MG63 (cell line): Measurements from ENCODE around the gene GFRA4. TPM values are rescaled to one million over a fixed set of nuclear protein-coding genes. Genes with fewer than 3 reads are reported as not detected.

Source experiments
- DNase-seq: peaks from one replicate; pipeline ENCODE4 v3.0.0-alpha.2; 2020
- H3K27me3 ChIP-seq: fragments of 250-450 bp; sonication (Bioruptor Pico); 2 replicates; pipeline ENCODE4 v1.5.1; 2020; ENCODE audit warnings: mild to moderate bottlenecking, moderate library complexity
- H3K36me3 ChIP-seq: fragments of 250-450 bp; sonication (Bioruptor Pico); 2 replicates; pipeline ENCODE4 v1.5.1; 2020; ENCODE audit warnings: mild to moderate bottlenecking, moderate library complexity
- H3K4me3 ChIP-seq: fragments of 250-450 bp; sonication (Bioruptor Pico); 2 replicates; pipeline ENCODE4 v1.5.1; 2020; ENCODE audit warnings: mild to moderate bottlenecking, moderate library complexity
- H3K9me3 ChIP-seq: fragments of 250-450 bp; sonication (Bioruptor Pico); 2 replicates; pipeline ENCODE4 v1.5.1; 2020; ENCODE audit warnings: mild to moderate bottlenecking, moderate library complexity
- total RNA-seq: library from RNA; depleted of rRNA; stranded (reverse); fragments of >200 nt; shearing (Covaris generic); gene quantifications from 2 replicates; pipeline ENCODE4 v1.2.3, GENCODE V29; 2014; ENCODE audit warnings: low replicate concordance

GFRA4 gene
- total RNA-seq, 1 experiment from 2014 or later: not detected

DNA sequence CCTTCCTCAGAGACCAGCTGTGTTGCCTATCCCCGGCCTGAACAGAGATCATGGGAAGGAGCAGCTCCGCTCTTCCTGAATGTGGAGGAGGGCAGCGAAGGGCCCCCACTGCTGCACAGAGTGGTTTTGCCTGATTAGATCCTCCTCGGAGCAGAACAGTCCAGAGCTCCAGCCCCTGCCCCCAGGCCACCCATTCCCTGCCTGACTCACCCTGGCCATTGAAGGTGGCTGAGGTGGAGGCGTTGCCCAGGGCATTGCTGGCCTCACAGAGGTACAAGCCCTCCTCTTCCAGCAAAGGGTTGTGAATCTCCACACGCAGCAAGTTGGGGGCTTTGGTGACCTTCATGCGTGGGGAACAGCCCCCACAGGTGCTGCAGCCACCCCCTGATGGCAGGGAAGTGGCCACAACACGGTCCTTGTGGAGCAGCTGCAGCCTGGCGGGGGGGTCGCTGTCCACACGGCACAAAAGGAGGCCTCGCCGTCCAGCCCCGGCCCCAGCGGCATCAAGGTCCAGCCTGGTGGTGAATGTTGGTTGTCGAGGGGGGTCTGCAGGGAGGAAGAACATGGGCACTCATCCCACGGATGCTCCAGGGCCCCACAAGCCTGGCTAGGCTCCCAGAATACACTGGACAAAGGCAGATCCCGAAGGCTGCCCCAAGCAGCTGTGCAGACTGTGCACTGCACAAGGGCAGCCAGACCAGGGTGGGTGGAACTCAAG lies 34.5 kb upstream of the GFRA4 start:
- no peaks in the 10 kb centered on the region for H3K36me3 ChIP-seq
- no peaks in the 10 kb centered on the region for H3K27me3 ChIP-seq
- H3K9me3 ChIP-seq: no peaks in the 10 kb centered on the region
- DNase-seq: no peak
- no peak overlapping the region for H3K4me3 ChIP-seq

DNA sequence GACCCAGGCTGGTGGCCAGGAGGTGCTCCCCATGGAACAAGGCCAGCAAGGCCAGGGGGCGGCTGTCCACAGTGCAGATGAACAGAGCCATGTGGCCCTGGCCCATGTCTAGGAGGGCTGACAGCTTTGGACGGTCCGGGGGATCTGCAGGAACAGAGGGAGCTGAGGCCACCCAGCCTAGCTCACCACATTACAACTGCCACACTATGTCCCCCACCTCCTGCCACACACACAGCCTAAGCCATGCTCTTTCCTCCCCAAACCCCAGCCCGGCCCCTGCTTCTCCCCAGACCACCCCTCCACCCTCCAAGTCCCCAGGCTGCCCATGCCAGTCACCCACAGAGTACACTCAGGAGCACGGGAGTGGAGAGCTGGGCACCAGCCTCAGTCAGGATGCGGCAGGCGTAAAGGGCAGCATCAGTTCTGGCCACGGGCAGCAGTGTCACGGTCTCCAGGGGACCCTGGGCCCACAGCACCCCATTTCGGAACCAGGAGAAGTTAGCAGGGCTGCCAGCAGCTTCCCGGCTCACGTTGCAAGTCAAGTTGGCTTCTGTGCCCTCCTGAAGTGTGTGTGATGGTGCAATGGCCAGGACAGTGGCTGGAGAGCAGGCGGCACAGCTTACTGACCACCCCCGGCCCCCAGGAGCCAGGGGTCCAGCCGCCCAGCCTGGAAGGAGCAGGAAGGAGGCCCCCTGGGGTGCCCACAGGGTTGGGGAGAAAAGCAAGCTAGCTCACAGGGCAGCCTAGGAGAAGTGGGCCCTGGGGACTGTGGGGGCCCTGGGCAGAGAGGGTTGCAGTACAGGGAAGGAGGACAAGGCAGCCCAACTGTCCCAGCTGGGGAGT lies 33.8 kb upstream of the GFRA4 start:
- Histone ChIP-seq H3K9me3 (no peaks in the 10 kb centered on the region), H3K4me3 (no peak overlapping the region), H3K27me3 (no peaks in the 10 kb centered on the region), H3K36me3 (no peaks in the 10 kb centered on the region)
- DNase-seq: no peak

DNA sequence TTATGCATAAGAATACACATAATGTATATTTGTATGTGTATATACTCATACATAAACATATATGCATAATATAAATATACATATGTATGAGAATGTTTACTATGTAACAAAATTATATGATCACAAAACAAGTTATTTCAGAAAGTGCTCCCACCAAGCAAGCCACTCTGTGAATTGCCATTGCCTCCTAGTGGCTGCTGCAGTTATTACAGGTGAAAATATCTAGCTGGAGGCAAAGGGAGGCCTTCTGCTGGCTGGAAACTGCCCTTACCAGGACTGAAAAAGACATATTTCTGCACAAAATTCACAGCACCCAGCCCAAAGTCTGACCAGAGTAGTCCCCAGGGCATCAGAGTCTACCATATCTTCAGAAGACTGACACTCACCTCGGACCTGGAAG lies 33.0 kb upstream of the GFRA4 start:
- Histone ChIP-seq H3K36me3 (no peaks in the 10 kb centered on the region), H3K27me3 (no peaks in the 10 kb centered on the region), H3K9me3 (no peaks in the 10 kb centered on the region), H3K4me3 (no peak overlapping the region)
- no peak for DNase-seq

DNA sequence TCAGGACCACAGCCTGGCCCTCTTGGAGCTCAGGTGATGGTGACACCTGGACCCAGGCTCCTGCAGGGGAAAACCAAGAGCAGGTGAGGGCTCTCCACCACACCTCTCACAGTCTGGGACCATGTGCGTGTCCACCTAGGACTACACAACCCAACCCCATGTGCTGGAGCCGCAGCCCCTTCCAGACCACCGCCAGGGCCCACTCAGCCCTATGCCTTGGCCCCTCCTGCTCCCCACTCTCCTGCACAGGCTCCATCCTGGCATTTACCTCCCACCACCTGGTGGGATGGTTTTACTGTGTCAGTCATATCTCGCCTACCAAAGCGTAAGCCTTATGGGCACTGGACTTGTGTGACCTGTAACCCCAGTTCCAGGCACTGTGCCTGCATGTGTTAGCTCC lies 31.7 kb upstream of the GFRA4 start:
- H3K36me3 ChIP-seq: no peaks in the 10 kb centered on the region
- H3K9me3 ChIP-seq: no peaks in the 10 kb centered on the region
- no peak for DNase-seq
- no peaks in the 10 kb centered on the region for H3K27me3 ChIP-seq
- H3K4me3 ChIP-seq: no peak overlapping the region

DNA sequence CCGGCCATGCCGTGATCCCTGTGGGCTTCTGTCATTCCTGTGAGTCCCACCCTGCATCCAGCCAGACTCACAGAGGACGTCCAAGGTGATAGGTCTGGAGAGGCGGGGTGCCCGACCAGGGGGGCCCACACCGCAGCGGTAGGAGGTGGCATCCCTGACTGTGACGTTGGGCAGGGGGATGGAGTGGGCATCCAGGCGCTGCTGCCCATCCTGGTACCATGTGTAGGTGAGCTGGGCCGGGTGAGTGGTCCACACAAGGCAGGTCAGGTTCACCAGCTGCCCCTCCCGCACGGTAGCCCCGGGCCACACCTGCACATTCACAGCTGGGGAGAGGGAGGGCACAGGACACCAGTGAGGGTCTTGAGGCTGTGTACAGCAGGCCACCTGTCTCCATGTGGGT lies 30.2 kb upstream of the GFRA4 start:
- no peak for DNase-seq
- Histone ChIP-seq H3K9me3 (no peaks in the 10 kb centered on the region), H3K4me3 (no peak overlapping the region), H3K27me3 (no peaks in the 10 kb centered on the region), H3K36me3 (no peaks in the 10 kb centered on the region)

DNA sequence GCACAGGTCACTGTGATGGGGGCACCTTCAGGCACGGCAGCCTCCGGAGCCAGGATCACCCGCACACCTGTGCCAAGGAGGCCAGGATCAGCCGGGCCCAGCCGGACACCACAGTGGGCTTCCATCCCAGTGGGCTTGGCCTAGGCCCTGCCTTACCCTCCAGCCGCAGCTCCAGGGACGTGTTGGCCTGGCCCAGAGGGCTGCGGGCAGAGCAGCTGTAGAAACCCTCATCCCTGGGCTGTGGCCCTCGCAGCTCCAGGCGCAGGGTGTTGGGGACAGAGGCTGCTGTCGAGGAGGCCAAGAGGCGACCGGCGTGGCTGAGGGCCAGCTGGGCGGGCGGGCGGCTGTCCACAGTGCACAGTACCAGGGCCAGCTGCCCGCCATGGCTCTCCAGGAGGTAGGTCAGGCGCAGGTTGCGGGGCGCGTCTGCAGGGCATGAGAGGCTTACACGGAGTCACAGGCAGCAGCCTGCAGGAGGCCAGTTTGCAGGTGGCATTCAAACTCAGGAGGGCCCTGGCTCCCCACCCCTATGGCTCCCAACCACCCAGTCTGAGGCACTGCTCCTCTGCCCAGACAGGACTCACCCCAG lies 29.6 kb upstream of the GFRA4 start:
- no peaks in the 10 kb centered on the region for H3K36me3 ChIP-seq
- no peak overlapping the region for H3K4me3 ChIP-seq
- DNase-seq: no peak
- no peaks in the 10 kb centered on the region for H3K27me3 ChIP-seq
- no peaks in the 10 kb centered on the region for H3K9me3 ChIP-seq

DNA sequence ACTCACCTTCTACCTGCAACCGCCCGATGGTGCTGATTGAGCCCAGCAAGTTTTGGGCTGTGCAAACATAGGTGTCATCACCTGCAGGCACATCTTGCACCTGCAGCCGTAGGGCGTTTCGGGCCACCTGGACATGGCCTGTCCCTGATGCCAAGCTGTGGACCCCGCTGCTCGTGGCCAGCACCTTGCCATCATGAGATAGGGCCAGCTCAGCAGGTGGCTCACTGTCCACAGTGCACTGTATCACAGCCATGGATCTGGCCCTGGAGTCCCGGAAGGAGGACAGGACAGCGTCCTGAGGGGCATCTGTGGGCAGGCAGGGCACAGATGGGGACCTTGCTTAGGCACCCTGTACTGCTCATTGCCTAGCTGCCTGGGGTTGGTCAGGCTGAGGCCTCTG lies 28.7 kb upstream of the GFRA4 start:
- no peak for DNase-seq
- Histone ChIP-seq H3K4me3 (no peak overlapping the region), H3K27me3 (no peaks in the 10 kb centered on the region), H3K36me3 (no peaks in the 10 kb centered on the region), H3K9me3 (no peaks in the 10 kb centered on the region)

DNA sequence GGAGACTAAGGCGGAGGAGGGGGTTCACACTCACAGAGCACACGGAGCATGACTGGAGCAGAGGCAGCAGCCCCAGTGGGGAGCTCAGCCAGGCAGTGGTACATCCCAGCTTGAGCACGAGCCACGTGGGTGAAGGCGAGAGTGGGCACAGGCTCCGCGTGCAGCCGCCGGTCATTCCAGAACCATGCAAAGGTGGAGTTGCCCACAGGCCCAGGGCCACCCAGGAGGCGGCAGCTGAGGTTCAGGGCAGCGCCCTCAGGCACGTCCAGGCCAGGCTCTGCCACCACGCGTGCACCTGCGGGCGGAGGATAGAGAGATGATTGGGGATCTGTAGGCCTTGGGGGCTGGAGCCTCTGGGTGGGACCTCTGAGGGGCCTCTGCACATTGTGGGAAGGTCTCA lies 28.1 kb upstream of the GFRA4 start:
- H3K36me3 ChIP-seq: no peaks in the 10 kb centered on the region

DNA sequence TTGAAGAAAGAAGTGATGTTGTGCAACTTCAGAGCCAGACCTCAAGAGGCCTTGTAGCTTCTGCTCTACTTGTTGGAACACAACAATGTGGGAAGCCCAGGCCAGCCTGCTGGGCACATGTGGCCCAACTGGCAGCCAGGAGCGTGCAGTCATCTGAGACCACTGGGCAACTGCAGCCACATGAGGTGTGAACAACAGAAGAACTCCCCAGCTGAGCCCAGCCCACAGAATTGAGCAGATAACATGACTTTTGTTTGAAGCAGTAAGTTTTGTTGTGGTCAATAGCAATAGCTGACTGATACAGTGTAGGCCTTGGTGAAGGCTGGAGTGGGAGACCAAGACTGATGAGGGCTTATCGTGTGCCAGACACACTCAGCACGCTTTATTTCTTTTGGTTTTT lies 27.2 kb upstream of the GFRA4 start:
- no peak for DNase-seq
- H3K27me3 ChIP-seq: no peaks in the 10 kb centered on the region
- H3K9me3 ChIP-seq: no peaks in the 10 kb centered on the region
- no peak overlapping the region for H3K4me3 ChIP-seq
- H3K36me3 ChIP-seq: no peaks in the 10 kb centered on the region

More for the DNA sequence above, 28.1 kb upstream of the GFRA4 start:
- H3K27me3 ChIP-seq: no peaks in the 10 kb centered on the region
- no peak for DNase-seq
- no peak overlapping the region for H3K4me3 ChIP-seq
- H3K9me3 ChIP-seq: no peaks in the 10 kb centered on the region

DNA sequence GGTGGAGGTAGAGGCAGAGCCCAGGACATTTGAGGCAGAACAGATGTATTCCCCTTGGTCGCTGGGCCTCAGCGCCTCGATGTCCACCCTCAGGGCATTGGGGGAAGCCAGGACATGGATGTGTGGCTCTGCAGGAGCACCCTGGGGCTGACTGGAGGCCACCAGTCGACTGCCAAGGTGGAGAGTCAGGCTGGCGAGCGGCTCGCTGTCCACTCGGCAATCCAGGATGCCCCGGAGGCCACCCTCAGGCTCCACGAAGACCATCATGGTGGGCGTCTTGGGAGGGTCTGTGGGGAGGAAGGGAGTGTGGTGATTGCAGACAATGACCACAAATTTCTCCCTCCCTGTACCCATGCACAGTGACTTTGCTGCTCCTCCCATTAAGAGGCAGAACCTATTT lies 26.8 kb upstream of the GFRA4 start:
- H3K27me3 ChIP-seq: no peaks in the 10 kb centered on the region
- H3K4me3 ChIP-seq: no peak overlapping the region
- H3K9me3 ChIP-seq: no peaks in the 10 kb centered on the region
- no peaks in the 10 kb centered on the region for H3K36me3 ChIP-seq
- DNase-seq: no peak

DNA sequence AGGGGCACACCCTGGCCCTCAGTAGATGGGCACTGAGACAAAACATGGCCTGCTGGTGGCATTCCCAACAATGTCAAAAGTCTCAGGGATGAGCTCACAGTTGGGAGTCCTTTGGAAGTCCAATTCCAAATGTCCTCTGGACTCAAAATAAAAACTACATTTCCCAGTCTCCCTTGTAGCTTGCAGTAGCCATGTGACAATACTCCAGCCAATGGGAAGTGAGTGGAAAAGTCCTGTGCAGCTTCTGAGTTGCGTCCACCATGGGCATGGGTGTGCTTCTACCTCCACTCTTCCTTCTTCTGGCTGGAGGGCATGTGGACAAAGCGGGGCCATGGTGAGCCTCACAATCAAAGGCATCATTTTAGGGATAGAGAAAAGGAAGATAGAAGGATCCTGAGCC lies 24.5 kb upstream of the GFRA4 start:
- DNase-seq: no peak
- no peaks in the 10 kb centered on the region for H3K36me3 ChIP-seq
- H3K4me3 ChIP-seq: no peak overlapping the region
- H3K9me3 ChIP-seq: no peaks in the 10 kb centered on the region
- no peaks in the 10 kb centered on the region for H3K27me3 ChIP-seq

DNA sequence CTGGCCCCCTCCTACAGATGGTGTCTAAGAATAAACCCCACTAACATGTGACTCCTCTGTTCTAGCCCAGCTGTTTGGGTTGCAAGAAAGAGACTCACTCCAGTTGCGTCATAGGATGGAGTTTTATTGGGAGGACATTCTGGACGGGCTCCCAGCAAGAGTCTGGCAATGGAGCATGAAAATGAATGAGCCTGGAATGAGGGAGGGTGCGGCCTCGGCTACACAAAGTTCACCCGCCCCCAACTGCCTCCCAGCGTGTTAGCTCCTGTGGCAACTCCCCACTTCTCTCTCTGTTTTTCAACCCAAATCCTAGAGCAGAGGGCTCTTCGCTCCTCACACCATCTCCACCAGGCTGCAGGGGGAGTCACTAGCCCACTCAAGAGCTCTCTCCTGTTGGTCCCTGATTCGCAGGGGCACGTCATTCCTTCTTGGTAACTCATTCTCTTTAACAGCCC lies 23.7 kb upstream of the GFRA4 start:
- Histone ChIP-seq H3K4me3 (no peak overlapping the region), H3K27me3 (no peaks in the 10 kb centered on the region), H3K36me3 (no peaks in the 10 kb centered on the region), H3K9me3 (no peaks in the 10 kb centered on the region)
- DNase-seq: peak; percentile 80

DNA sequence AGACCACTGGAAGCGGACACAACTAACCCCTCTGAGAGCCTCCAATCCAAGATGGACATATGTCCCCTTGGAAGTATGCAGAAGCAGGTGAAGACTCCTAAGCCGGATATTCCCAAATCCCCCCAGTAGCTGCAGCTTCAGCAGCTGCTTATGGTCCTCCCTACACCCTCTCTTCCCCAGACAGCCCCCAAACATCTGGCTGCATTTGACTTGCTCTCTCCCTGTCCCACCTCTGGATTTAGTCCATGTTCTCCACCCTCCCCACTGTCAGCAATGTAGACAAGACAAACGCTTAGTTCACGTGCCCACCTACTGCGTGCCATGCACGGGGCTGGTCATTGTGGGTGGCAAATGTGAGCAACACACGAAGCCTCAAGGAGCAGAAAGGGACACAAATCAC lies 23.2 kb upstream of the GFRA4 start:
- H3K9me3 ChIP-seq: no peaks in the 10 kb centered on the region
- H3K36me3 ChIP-seq: no peaks in the 10 kb centered on the region
- H3K27me3 ChIP-seq: no peaks in the 10 kb centered on the region
- no peak for DNase-seq
- no peak overlapping the region for H3K4me3 ChIP-seq

DNA sequence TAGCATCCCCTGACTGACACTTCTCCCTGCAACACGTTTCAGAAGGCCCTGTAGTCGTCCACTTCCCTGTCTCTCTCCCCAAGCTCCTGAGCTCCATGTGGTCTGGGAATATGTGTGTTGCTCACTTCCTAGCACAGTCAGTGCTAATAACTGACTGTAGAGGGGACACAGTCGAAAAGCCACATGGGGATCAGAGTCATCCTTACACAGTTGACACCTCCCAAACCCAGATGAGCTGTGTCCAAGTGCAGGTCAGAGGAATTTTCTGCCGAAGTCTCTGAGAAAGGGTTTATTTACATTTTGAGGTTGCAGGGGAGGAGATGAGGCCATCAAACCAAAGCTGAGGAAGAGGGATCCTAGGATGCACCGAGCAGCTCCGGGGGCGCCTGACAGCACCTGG lies 22.1 kb upstream of the GFRA4 start:
- H3K27me3 ChIP-seq: no peaks in the 10 kb centered on the region
- no peaks in the 10 kb centered on the region for H3K9me3 ChIP-seq
- H3K4me3 ChIP-seq: no peak overlapping the region
- DNase-seq: no peak
- no peaks in the 10 kb centered on the region for H3K36me3 ChIP-seq

DNA sequence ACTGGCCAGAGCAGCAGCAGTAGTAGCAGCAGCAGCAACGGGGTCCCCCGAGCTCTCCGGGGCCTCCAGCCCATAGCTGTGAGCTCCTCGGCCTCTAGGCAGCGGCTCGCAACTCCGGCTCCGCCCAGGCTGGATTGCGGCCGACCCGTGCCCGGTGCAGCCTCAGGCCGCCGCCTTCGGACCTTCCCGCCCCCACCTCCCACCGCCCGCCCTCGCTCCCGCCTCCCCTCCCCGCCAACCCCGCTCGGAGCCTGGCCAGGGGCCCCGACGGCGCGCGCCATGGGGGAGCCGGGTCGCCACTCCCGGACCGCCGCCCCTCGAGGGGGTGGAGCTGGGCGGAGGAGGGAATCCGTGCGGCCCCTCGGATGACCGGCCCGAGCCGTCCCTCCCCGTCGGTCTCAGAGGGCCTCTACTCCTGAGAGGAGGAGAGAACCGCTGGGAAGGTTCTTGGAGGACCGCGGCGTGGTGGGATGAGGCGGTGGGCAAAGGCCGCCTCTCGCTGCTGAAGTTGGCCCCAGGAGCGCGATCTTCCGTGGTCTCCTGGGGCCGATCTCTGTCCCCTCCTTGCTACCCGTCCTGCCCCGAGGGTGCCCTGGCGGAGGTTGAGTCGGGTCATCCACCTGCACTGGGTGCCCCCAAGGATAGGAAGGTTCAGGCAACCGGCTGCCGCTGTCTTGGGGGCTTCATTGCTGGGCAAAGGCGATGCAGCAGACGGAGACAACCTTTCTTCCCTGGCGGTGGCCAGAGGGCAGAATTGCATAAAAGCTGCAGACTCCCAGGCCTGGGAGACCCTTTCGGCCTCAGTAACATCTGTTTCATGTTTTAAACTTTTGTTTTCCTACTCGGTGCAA lies 19.0 kb upstream of the GFRA4 start, which contains the start of gene ADAM33:
Gene ADAM33 (minus strand): TSS at position 80 of the 851 bp plus-strand sequence. CDS start 6 bp downstream, at position 74.
- Histone ChIP-seq H3K9me3 (no peaks in the 10 kb centered on the region), H3K27me3 (no peaks in the 10 kb centered on the region), H3K4me3 (peak within 1 kb of the TSS; percentile 55), H3K36me3 (no peaks in the 10 kb centered on the region)
- peak; percentile 58 for DNase-seq

DNA sequence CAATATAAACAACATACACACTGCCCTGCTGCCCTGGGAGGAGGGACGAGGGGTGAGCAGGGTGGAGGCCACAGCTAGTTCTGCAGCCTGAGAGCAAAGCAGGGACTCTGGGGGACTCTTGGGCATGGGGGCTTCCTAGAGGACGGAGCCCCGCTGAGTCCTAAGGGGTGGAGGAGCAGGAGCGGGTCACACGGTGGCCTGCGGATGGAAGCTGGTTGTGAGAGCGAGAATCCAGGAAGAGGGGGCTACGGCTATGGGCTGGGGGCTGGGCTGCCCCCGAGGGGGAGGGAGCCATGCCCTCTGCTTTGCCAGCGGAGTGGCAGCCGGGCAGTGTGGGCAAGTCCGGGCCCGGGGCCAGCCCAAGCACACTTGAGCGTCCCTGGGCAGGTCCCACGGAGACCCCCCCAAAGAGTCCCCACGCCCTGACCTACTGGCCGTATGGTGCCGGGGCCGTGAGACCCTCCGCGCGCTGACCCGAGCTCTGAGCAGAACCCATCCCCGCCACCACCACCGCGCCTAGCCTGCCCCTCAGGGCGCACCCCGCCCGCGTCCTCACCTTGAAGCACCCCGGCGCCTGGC lies 18.2 kb upstream of the GFRA4 start:
- Histone ChIP-seq H3K36me3 (no peaks in the 10 kb centered on the region), H3K27me3 (no peaks in the 10 kb centered on the region), H3K4me3 (peak overlapping the region; percentile 55), H3K9me3 (no peaks in the 10 kb centered on the region)
- no peak for DNase-seq
